GM18517 (cell line): Measurements from ENCODE around the gene KCNAB2.

Source experiments
- ATAC-seq: cut with Tn5 transposase; IDR thresholded peaks from one replicate; pipeline ENCODE4 v1.9.1; 2021; ENCODE audit warnings: mild to moderate bottlenecking, moderate library complexity; ENCODE audit not compliant: unreplicated experiment

Gene KCNAB2

GRCh38 chr1:6124746-6125365 lies 79.2 kb downstream of the KCNAB2 start:
- ATAC-seq: no peak

- no peak for ATAC-seq
Measured at GRCh38 chr1:6125366-6125765, 79.7 kb downstream of the KCNAB2 start.

- no peak for ATAC-seq
Measured at GRCh38 chr1:6126028-6126427, 80.3 kb downstream of the KCNAB2 start.

GRCh38 chr1:6126521-6127067 lies 80.9 kb downstream of the KCNAB2 start:
- no peak for ATAC-seq

GRCh38 chr1:6127587-6128163 lies 82.0 kb downstream of the KCNAB2 start:
- ATAC-seq: no peak

GRCh38 chr1:6128276-6129081 lies 82.8 kb downstream of the KCNAB2 start:
- ATAC-seq: no peak

GRCh38 chr1:6129313-6129712 lies 83.6 kb downstream of the KCNAB2 start:
- no peak for ATAC-seq

- ATAC-seq: no peak
Measured at GRCh38 chr1:6130036-6130435, 84.3 kb downstream of the KCNAB2 start.

GRCh38 chr1:6130596-6130995 lies 84.9 kb downstream of the KCNAB2 start:
- no peak for ATAC-seq

GRCh38 chr1:6131561-6131960 lies 85.9 kb downstream of the KCNAB2 start:
- ATAC-seq: no peak

- ATAC-seq: no peak
Measured at GRCh38 chr1:6133146-6133895, 87.6 kb downstream of the KCNAB2 start.

- ATAC-seq: no peak
Measured at GRCh38 chr1:6134206-6134605, 88.5 kb downstream of the KCNAB2 start.

GRCh38 chr1:6134741-6135510 lies 89.2 kb downstream of the KCNAB2 start:
- ATAC-seq: no peak

GRCh38 chr1:6136516-6137220 lies 91.0 kb downstream of the KCNAB2 start:
- ATAC-seq: no peak

GRCh38 chr1:6137758-6138157 lies 92.1 kb downstream of the KCNAB2 start:
- ATAC-seq: no peak

GRCh38 chr1:6140413-6140812 lies 94.7 kb downstream of the KCNAB2 start:
- ATAC-seq: no peak

- ATAC-seq: no peak
Measured at GRCh38 chr1:6141592-6141991, 95.9 kb downstream of the KCNAB2 start.

- ATAC-seq: no peak
Measured at GRCh38 chr1:6142036-6142621, 96.4 kb downstream of the KCNAB2 start.

- no peak for ATAC-seq
Measured at GRCh38 chr1:6142734-6143133, 97.0 kb downstream of the KCNAB2 start.
